Bronchial epithelial cell (primary cell): ENCODE measurements around the gene VSNL1. TPM values are rescaled to one million over a fixed set of nuclear protein-coding genes. Genes with fewer than 3 reads are reported as not detected.

Experiments
- DNase-seq: peaks from one replicate; pipeline ENCODE4 v3.0.0-alpha.2; 2010; ENCODE audit warnings: low read depth
- FAIRE-seq: peaks from 2 replicates; lab custom pipeline; 2011; peaks lifted over from hg19 to GRCh38; lab: Jason Lieb, UNC
- H3K27me3 ChIP-seq: 2 replicates; pipeline ENCODE4 v1.5.1; 2011; ENCODE audit warnings: low read length; ENCODE audit not compliant: control insufficient read depth, insufficient read depth
- H3K36me3 ChIP-seq: 2 replicates; pipeline ENCODE4 v1.5.1; 2011; ENCODE audit warnings: low read length; ENCODE audit not compliant: control insufficient read depth, insufficient read depth
- H3K4me3 ChIP-seq: 2 replicates; pipeline ENCODE4 v1.5.1; 2011; ENCODE audit warnings: mild to moderate bottlenecking, low read depth, low read length, control low read depth
- total RNA-seq: library from RNA; depleted of rRNA; stranded (reverse); fragments of >200 nt; gene quantifications from 2 replicates; pipeline ENCODE4 v1.2.1, GENCODE V29; 2014
- TF ChIP-seq, protein P1 (sequence below): IDR thresholded peaks from 2 replicates; pipeline ENCODE4 v1.5.1; 2011; ENCODE audit warnings: mild to moderate bottlenecking, moderate library complexity, low read length, control low read depth, inconsistent platforms; ENCODE audit not compliant: insufficient read depth, severe bottlenecking

VSNL1 gene
- total RNA-seq, 1 donor from 2014 or later = 1.6 TPM

DNA sequence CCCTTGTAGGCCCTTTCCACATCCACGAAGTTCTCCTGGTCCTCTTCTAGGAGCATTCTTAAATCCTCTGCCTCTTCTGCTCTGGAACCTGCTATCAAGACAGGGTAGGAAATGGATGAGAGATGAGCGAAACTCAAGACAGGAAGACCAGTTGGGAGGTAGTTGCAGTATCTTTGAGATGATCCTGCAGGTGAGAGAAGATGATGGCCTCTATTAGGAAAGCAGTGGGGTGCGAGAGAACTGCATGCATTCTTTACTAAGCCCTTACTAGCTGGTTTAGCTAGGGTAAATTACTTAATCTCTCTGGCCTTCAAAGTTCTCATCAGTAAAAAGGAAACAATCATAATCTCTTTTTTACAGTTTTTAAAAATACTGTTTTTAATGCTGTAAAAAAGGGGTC is 47.0 kb downstream of the VSNL1 start:
- no peaks in the 10 kb centered on the region for H3K36me3 ChIP-seq
- no peaks in the 10 kb centered on the region for H3K27me3 ChIP-seq
- FAIRE-seq (no peak), DNase-seq (peak; percentile 13)
- TF ChIP-seq, protein P1, sequence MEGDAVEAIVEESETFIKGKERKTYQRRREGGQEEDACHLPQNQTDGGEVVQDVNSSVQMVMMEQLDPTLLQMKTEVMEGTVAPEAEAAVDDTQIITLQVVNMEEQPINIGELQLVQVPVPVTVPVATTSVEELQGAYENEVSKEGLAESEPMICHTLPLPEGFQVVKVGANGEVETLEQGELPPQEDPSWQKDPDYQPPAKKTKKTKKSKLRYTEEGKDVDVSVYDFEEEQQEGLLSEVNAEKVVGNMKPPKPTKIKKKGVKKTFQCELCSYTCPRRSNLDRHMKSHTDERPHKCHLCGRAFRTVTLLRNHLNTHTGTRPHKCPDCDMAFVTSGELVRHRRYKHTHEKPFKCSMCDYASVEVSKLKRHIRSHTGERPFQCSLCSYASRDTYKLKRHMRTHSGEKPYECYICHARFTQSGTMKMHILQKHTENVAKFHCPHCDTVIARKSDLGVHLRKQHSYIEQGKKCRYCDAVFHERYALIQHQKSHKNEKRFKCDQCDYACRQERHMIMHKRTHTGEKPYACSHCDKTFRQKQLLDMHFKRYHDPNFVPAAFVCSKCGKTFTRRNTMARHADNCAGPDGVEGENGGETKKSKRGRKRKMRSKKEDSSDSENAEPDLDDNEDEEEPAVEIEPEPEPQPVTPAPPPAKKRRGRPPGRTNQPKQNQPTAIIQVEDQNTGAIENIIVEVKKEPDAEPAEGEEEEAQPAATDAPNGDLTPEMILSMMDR = no peak
- no peak overlapping the region for H3K4me3 ChIP-seq

DNA sequence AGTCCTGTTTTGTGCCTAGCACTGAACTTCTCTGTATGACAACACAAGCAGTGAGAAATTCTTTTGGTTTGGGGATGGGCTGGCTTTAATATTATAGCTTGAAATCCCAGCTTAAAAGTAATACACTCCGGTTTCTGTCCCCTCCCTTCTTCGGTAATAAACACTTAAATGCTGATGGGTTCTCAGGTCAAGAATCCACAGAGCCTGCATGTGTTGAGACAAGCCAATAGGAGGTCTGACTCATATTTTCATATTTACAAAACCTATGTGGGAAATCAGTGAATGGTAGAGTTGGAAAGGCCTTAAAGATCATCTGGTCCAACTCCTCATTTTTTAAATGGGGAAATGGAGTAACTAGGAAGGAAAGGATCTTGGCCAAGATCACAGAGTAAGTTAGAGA is 47.5 kb downstream of the VSNL1 start:
- Histone ChIP-seq H3K4me3 (no peak overlapping the region), H3K36me3 (no peaks in the 10 kb centered on the region), H3K27me3 (no peaks in the 10 kb centered on the region)
- FAIRE-seq (peak; percentile 86), DNase-seq (peak; percentile 98)
- TF ChIP-seq, protein P1 = no peak

DNA sequence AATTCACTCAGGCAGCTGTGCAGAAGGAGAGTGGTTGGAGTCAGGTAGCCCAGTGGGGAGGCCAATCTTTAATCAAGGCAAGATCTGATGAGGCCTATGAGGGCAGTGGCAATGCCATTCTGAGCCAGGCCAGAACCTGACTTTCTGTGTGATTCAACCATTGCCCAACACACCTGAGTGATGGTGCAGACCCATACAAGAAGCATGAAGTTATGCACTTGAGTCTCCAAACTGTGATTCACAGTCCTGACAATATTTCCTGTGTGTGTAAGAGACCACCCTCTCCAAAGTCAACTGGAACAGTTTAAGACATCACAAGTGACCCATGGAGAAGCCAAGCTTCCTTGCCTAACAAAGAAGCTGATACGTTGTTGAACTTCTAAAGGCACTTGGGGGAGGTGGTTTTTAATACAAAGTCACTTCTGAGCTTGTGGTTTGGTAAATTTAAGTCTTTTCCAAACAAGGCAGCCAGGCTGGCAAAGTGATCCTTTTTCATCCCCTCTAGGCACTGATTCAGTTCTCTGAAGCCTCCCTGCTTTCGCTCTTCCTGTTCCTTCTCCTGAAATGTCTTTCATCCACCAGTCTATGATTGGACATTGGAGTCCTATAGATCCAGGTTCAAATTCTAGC is 49.0 kb downstream of the VSNL1 start:
- no peaks in the 10 kb centered on the region for H3K36me3 ChIP-seq
- DNase-seq (peak; percentile 100), FAIRE-seq (peak; percentile 99)
- H3K4me3 ChIP-seq = no peak overlapping the region
- TF ChIP-seq, protein P1 = no peak
- H3K27me3 ChIP-seq = no peaks in the 10 kb centered on the region

DNA sequence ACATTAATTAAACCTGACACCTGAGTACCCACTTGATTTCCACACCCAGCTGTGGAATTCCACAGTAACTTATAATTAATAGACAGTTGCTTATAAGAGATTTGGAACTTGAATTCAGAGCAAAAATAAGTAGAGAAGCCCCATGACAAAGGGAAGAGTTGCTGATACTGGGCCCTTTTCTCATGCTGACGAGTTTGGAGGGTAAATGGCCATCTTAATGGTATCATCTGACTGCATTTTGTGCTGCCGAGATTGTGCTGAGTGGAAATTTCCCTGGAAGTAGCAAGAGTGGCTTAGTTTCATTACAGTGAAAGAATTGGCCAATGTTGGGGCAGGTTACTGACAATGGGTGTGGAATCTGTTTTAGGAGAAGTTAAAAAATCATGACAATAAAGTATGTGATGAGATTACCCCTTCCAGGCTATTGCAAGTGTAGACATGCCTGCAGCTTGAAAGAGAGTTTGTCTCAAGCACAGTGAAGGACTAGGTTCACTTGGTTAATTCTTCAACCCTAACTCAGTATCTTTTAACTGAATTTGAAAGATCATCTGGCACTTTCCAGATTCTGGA is 49.9 kb downstream of the VSNL1 start:
- Histone ChIP-seq H3K27me3 (no peaks in the 10 kb centered on the region), H3K36me3 (no peaks in the 10 kb centered on the region), H3K4me3 (no peak overlapping the region)
- no peak for FAIRE-seq
- DNase-seq = peak; percentile 98
- TF ChIP-seq, protein P1 = no peak

DNA sequence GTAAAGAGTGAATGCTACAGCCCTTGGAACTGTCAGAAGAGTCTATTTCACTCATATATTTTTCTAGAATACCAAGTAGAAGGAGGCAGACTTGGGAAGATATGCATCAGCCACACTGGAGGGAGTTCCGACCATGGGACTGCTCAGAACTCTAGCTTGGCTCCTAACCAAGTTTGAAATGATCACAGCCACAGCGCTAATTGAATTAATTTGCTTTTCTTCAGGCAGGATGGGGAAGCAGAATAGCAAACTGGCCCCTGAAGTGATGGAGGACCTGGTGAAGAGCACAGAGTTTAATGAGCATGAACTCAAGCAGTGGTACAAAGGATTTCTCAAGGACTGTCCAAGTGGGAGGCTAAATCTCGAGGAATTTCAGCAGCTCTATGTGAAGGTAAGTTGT is 51.4 kb downstream of the VSNL1 start:
- Histone ChIP-seq H3K27me3 (no peaks in the 10 kb centered on the region), H3K36me3 (no peaks in the 10 kb centered on the region), H3K4me3 (no peak overlapping the region)
- TF ChIP-seq, protein P1 = no peak
- DNase-seq (no peak), FAIRE-seq (no peak)
